ENCODE data around the gene TMEM254. TPM values are rescaled to one million over a fixed set of nuclear protein-coding genes. Genes with fewer than 3 reads are reported as not detected.
A peak's percentile ranks its signal among the peaks of the same experiment; 100 is the strongest.

The TMEM254 gene
- total and polyA plus RNA-seq, 2 donors (not counting 1 experiment from before 2014, with no cell fraction given) = 10.4 to 30.9 TPM

- H3K4me3 ChIP-seq (replicated peaks in 1 of 4; ENCODE audit: control extremely low read depth in 1 of 4, insufficient read depth in 1 of 4, low read depth in 3 of 4, low read length in 4 of 4) = no peak overlapping the region
- no peaks in the 10 kb centered on the region for H3K36me3 ChIP-seq (ENCODE audit: control insufficient read depth, insufficient read depth, low read length)
- no peak overlapping the region for H3K27ac ChIP-seq (ENCODE audit: insufficient read depth, low read length)
- H3K9ac ChIP-seq (ENCODE audit: insufficient read depth, low read length) = no peak overlapping the region
- no peaks in the 10 kb centered on the region for H4K20me1 ChIP-seq (ENCODE audit: control insufficient read depth, extremely low read depth, insufficient read depth, low read length)
- no peak overlapping the region for H2AFZ ChIP-seq (ENCODE audit: low read length)
- no peaks in the 10 kb centered on the region for H3K27me3 ChIP-seq (ENCODE audit: control insufficient read depth, insufficient read depth, low read length)
- no peak for DNase-seq (ENCODE audit: low read depth in 2 of 2)
- H3K79me2 ChIP-seq (ENCODE audit: control insufficient read depth, insufficient read depth, low read length) = no peaks in the 10 kb centered on the region
- no peak for TF ChIP-seq EZH2 (IDR thresholded peaks at IDR 0.05; ENCODE audit: low read length, missing control alignments)
- TF ChIP-seq CTCF (conservative IDR thresholded peaks at IDR 0.05 in 1 of 2, IDR thresholded peaks at IDR 0.05 in 1 of 2; ENCODE audit: low read depth in 1 of 2, low read length in 2 of 2) = no peak
- no peaks in the 10 kb centered on the region for H3K9me3 ChIP-seq (ENCODE audit: control insufficient read depth, insufficient read depth, low read depth, low read length)
- peaks cover 19% of the 10 kb centered on the region for H3K4me1 ChIP-seq (ENCODE audit: control insufficient read depth, extremely low read depth, insufficient read depth, low read length)
- no peak overlapping the region for H3K4me2 ChIP-seq (ENCODE audit: extremely low read depth, insufficient read depth, low read length)
These were observed 22.6 kb downstream of the TMEM254 start for GRCh38 chr10:80100861-80101695.

- no peaks in the 10 kb centered on the region for H3K79me2 ChIP-seq (ENCODE audit: control insufficient read depth, insufficient read depth, low read length)
- H3K4me3 ChIP-seq (replicated peaks in 1 of 4; ENCODE audit: control extremely low read depth in 1 of 4, insufficient read depth in 1 of 4, low read depth in 3 of 4, low read length in 4 of 4) = peak overlapping the region in 2 of 4 experiments; percentile 12 to 21
- H3K27me3 ChIP-seq (ENCODE audit: control insufficient read depth, insufficient read depth, low read length) = no peaks in the 10 kb centered on the region
- peaks cover 19% of the 10 kb centered on the region for H3K4me1 ChIP-seq (ENCODE audit: control insufficient read depth, extremely low read depth, insufficient read depth, low read length)
- peak overlapping the region; percentile 49 for H2AFZ ChIP-seq (ENCODE audit: low read length)
- H3K9me3 ChIP-seq (ENCODE audit: control insufficient read depth, insufficient read depth, low read depth, low read length) = no peaks in the 10 kb centered on the region
- H3K4me2 ChIP-seq (ENCODE audit: extremely low read depth, insufficient read depth, low read length) = peak overlapping the region; percentile 76
- TF ChIP-seq CTCF (conservative IDR thresholded peaks at IDR 0.05 in 1 of 2, IDR thresholded peaks at IDR 0.05 in 1 of 2; ENCODE audit: low read depth in 1 of 2, low read length in 2 of 2) (no peak), EZH2 (IDR thresholded peaks at IDR 0.05; ENCODE audit: low read length, missing control alignments) (no peak)
- no peaks in the 10 kb centered on the region for H3K36me3 ChIP-seq (ENCODE audit: control insufficient read depth, insufficient read depth, low read length)
- peak overlapping the region; percentile 95 for H3K27ac ChIP-seq (ENCODE audit: insufficient read depth, low read length)
- peak; percentile 49 to 94 for DNase-seq (ENCODE audit: low read depth in 2 of 2)
- no peaks in the 10 kb centered on the region for H4K20me1 ChIP-seq (ENCODE audit: control insufficient read depth, extremely low read depth, insufficient read depth, low read length)
- peak overlapping the region; percentile 62 for H3K9ac ChIP-seq (ENCODE audit: insufficient read depth, low read length)
These were observed 25.8 kb downstream of the TMEM254 start for GRCh38 chr10:80104066-80104926.

- TF ChIP-seq EZH2 (IDR thresholded peaks at IDR 0.05; ENCODE audit: low read length, missing control alignments) (no peak), CTCF (conservative IDR thresholded peaks at IDR 0.05 in 1 of 2, IDR thresholded peaks at IDR 0.05 in 1 of 2; ENCODE audit: low read depth in 1 of 2, low read length in 2 of 2) (no peak)
- H3K4me1 ChIP-seq (ENCODE audit: control insufficient read depth, extremely low read depth, insufficient read depth, low read length) = peaks cover 17% of the 10 kb centered on the region
- no peaks in the 10 kb centered on the region for H3K36me3 ChIP-seq (ENCODE audit: control insufficient read depth, insufficient read depth, low read length)
- H3K9me3 ChIP-seq (ENCODE audit: control insufficient read depth, insufficient read depth, low read depth, low read length) = no peaks in the 10 kb centered on the region
- no peak for DNase-seq (ENCODE audit: low read depth in 2 of 2)
- H3K27ac ChIP-seq (ENCODE audit: insufficient read depth, low read length) = no peak overlapping the region
- no peaks in the 10 kb centered on the region for H3K27me3 ChIP-seq (ENCODE audit: control insufficient read depth, insufficient read depth, low read length)
- no peak overlapping the region for H2AFZ ChIP-seq (ENCODE audit: low read length)
- no peak overlapping the region for H3K4me3 ChIP-seq (replicated peaks in 1 of 4; ENCODE audit: control extremely low read depth in 1 of 4, insufficient read depth in 1 of 4, low read depth in 3 of 4, low read length in 4 of 4)
- no peaks in the 10 kb centered on the region for H4K20me1 ChIP-seq (ENCODE audit: control insufficient read depth, extremely low read depth, insufficient read depth, low read length)
- no peak overlapping the region for H3K9ac ChIP-seq (ENCODE audit: insufficient read depth, low read length)
- H3K79me2 ChIP-seq (ENCODE audit: control insufficient read depth, insufficient read depth, low read length) = no peaks in the 10 kb centered on the region
- H3K4me2 ChIP-seq (ENCODE audit: extremely low read depth, insufficient read depth, low read length) = no peak overlapping the region
These were observed 30.2 kb downstream of the TMEM254 start for GRCh38 chr10:80108576-80109239.
